GM12872 (cell line): ENCODE measurements around the gene AP4E1.

ENCODE experiments used
- TF ChIP-seq, protein P1 (sequence below): IDR thresholded peaks from 3 replicates; pipeline ENCODE4 v1.5.1; 2011; ENCODE audit warnings: low read depth, mild to moderate bottlenecking, low read length, moderate library complexity; ENCODE audit not compliant: insufficient read depth

AP4E1 gene

GRCh38 chr15:51016615-51017014 lies 108.1 kb downstream of the AP4E1 start:
- TF ChIP-seq, protein P1, sequence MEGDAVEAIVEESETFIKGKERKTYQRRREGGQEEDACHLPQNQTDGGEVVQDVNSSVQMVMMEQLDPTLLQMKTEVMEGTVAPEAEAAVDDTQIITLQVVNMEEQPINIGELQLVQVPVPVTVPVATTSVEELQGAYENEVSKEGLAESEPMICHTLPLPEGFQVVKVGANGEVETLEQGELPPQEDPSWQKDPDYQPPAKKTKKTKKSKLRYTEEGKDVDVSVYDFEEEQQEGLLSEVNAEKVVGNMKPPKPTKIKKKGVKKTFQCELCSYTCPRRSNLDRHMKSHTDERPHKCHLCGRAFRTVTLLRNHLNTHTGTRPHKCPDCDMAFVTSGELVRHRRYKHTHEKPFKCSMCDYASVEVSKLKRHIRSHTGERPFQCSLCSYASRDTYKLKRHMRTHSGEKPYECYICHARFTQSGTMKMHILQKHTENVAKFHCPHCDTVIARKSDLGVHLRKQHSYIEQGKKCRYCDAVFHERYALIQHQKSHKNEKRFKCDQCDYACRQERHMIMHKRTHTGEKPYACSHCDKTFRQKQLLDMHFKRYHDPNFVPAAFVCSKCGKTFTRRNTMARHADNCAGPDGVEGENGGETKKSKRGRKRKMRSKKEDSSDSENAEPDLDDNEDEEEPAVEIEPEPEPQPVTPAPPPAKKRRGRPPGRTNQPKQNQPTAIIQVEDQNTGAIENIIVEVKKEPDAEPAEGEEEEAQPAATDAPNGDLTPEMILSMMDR: no peak

DNA sequence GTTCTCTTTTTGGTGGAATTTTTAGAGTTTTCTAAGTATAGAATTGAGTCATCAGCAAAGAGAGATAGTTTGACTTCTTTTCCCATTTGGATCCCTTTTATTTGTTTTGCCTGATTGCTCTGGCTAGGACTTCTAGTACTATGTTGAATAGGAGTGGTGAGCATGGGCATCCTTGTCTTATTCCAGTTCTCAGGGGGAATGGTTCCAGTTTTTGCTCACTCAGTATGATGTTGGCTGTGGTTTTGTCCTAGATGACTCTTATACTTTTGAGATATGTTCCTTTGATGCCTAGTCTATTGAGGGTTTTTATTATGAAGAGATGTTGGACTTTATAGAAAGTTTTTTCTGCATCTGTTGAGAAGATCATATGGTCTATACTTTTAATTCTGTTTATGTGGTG lies 113.7 kb downstream of the AP4E1 start:
- TF ChIP-seq, protein P1: no peak

DNA sequence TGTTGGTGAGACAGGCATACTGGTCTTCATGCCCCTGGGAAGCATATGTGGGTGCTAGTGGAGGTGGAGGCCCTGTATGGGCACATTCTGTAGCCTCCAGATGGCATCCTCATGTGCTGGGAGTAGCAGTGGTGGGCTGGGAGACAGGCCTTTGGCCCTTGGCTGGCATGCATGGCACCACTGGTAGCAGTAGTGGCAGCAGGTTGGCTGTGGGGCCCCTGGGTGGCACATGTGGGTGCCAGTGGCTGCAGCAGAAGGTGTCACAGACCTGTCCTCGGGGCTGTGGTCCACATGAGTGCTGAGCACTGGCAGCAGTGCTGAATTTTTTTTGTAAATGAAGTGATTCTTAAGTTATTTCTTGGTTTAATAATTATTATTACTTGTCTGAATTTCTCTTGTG lies 115.0 kb downstream of the AP4E1 start:
- TF ChIP-seq, protein P1: no peak

- TF ChIP-seq, protein P1: no peak
Measured at GRCh38 chr15:51024735-51025453, 116.4 kb downstream of the AP4E1 start.

DNA sequence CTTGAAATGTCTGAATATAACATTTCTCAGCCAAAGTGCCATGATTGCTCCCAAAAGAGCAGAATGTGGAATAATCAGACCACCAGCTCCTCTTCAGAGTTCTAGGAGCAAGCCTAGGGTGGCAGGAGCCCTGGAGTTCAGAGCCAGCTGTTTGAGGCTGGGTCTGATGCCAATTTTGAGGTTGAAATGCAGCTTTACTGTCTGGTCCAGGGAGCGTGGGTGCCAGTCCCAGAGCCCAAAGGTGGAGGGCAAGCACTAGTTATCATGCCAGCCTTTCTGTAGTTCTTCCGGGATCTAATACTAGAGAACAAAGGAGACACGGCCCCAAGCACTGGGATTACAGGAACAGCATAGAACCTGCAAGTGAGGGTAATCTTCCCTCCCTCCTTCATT lies 117.0 kb downstream of the AP4E1 start:
- TF ChIP-seq, protein P1: no peak

DNA sequence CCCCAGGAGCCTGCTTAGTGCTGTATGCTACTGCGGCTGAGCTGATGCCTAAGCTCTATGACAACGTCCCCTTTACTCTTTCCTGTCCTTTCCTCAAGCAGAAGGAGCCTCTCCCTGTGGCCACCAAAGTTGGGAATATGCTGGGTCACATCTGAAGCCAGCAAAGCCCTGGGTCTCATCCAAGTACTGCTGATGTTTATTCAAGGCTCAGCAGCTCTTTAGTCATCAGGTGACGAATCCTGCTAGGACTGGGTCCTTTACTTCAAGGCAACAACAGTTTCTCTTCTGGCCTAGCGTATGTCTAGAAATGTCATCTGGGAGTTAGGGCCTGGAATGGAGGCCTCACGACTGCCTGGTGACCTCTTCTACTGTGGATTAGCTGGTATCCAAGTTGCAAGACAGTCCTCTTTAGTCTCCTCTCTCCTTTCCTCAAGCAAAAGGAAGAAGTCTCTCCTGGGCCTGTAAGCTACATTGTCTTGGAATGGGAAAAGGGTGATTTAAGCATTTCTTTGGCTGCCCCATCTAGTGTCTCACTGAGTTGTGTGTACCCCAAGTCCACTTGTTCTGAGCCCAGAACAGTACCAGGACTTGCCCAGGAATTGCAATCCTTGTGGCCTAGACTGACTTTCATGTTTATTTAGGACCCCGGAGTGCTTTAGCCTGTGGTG lies 122.3 kb downstream of the AP4E1 start:
- TF ChIP-seq, protein P1: no peak

DNA sequence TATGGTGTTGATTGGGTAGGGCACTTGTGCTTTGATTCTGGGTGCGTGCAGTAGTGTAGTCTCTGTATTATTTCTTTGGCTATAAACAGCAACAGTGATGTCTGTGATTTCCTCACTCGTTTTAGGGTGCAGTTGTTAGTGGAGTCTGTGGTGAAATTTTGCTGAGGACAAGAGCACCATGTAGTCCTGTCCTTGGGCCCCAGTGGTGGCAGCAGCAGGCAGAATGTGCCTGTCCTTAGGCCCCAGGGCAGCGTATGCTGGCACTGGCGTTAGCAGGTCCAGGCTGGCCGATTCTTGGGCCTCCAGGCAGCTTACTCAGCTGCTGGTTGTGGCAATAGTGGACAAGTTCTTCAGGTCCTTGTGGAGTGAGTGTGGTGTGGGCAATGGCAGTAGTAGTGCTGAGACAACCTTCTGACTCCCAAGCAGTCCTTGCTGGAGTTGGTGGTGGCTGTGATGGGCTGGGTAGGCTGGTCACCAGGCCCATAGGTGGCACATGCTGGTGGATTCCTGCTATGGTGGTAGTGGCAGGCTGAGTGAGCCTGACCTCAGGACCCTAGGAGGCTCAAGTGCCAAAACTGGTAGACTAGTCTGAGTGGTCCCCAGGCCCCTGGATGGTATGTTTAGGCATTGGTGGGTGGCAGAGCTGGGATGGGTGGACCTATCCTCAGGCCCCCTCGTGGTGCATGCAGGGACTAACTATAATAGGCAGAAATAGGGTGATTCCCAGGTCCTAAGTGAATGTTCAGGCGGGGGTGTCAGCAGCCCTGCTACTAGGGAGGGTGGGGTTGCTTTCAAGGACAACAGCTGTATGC lies 129.9 kb downstream of the AP4E1 start:
- TF ChIP-seq, protein P1: no peak
